Immature natural killer cell (primary cell): ENCODE measurements around the gene ABCC8. TPM values are rescaled to one million over a fixed set of nuclear protein-coding genes. Genes with fewer than 3 reads are reported as not detected.
A peak's percentile ranks its signal among the peaks of the same experiment; 100 is the strongest.

Source experiments
- DNase-seq, 3 donors: peaks; one replicate each; pipeline ENCODE4 v3.0.0; 2022; ENCODE audit warnings: mixed read lengths in 1 of 3
- H3K27ac Mint-ChIP-seq, 6 donors: one replicate each; pipeline ENCODE4 v1.8.0; 2020; ENCODE audit warnings: mixed read lengths in 6 of 6, mild to moderate bottlenecking in 5 of 6, inconsistent platforms in 4 of 6, moderate library complexity in 3 of 6
- H3K27me3 Mint-ChIP-seq, 3 donors: one replicate each; pipeline ENCODE4 v1.8.0; 2020 to 2021; ENCODE audit warnings: low read depth in 3 of 3, mild to moderate bottlenecking in 3 of 3, mixed read lengths in 3 of 3, moderate library complexity in 3 of 3, inconsistent platforms in 1 of 3
- H3K36me3 Mint-ChIP-seq, 3 donors: one replicate each; pipeline ENCODE4 v1.8.0; 2020; ENCODE audit warnings: mixed read lengths in 3 of 3, inconsistent platforms in 2 of 3, mild to moderate bottlenecking in 2 of 3
- H3K4me1 Mint-ChIP-seq, 2 donors: one replicate each; pipeline ENCODE4 v1.8.0; 2020; ENCODE audit warnings: inconsistent platforms in 2 of 2, mild to moderate bottlenecking in 2 of 2, mixed read lengths in 2 of 2, moderate library complexity in 1 of 2
- H3K4me3 Mint-ChIP-seq, 5 donors: one replicate each; pipeline ENCODE4 v1.8.0; 2020; ENCODE audit warnings: mild to moderate bottlenecking in 5 of 5, mixed read lengths in 5 of 5, inconsistent platforms in 3 of 5, moderate library complexity in 3 of 5
- H3K9me3 Mint-ChIP-seq, 6 donors: one replicate each; pipeline ENCODE4 v1.8.0; 2020; ENCODE audit warnings: mild to moderate bottlenecking in 6 of 6, mixed read lengths in 6 of 6, inconsistent platforms in 4 of 6, moderate library complexity in 3 of 6
- polyA plus RNA-seq, 3 donors: library from polyadenylated mRNA; unstranded; fragments of 300-500 nt; fragmentation: Illumina TruSeq; gene quantifications; one replicate each; pipeline ENCODE4 v1.2.3, GENCODE V29; 2021

The ABCC8 gene
- polyA plus RNA-seq, 3 donors from 2014 or later: not detected

- Mint-ChIP-seq H3K9me3 (no peaks in the 10 kb centered on the region), H3K4me3 (no peak overlapping the region), H3K4me1 (no peaks in the 10 kb centered on the region), H3K27ac (no peak overlapping the region), H3K36me3 (no peaks in the 10 kb centered on the region), H3K27me3 (peaks cover 4 to 12% (median 5%) of the 10 kb centered on the region in 3 donors)
- DNase-seq: no peak
Observed at GRCh38 chr11:17512101-17512500, 35.5 kb upstream of the ABCC8 start.

- H3K4me3 Mint-ChIP-seq: no peak overlapping the region
- peaks cover 6 to 9% (median 6%) of the 10 kb centered on the region in 3 donors for H3K27me3 Mint-ChIP-seq
- no peak for DNase-seq
- H3K9me3 Mint-ChIP-seq: no peaks in the 10 kb centered on the region
- H3K4me1 Mint-ChIP-seq: no peaks in the 10 kb centered on the region
- no peak overlapping the region for H3K27ac Mint-ChIP-seq
- no peaks in the 10 kb centered on the region for H3K36me3 Mint-ChIP-seq
Observed at GRCh38 chr11:17511571-17511970, 34.9 kb upstream of the ABCC8 start.

GRCh38 chr11:17510507-17511206, 34.0 kb upstream of the ABCC8 start:
- no peak for DNase-seq
- Mint-ChIP-seq H3K4me3 (no peak overlapping the region), H3K27me3 (peaks cover 6 to 9% (median 7%) of the 10 kb centered on the region in 3 donors), H3K27ac (no peak overlapping the region), H3K9me3 (no peaks in the 10 kb centered on the region), H3K36me3 (no peaks in the 10 kb centered on the region), H3K4me1 (no peaks in the 10 kb centered on the region)

GRCh38 chr11:17508791-17509190, 32.1 kb upstream of the ABCC8 start:
- no peaks in the 10 kb centered on the region for H3K36me3 Mint-ChIP-seq
- H3K4me3 Mint-ChIP-seq: no peak overlapping the region
- H3K4me1 Mint-ChIP-seq: no peaks in the 10 kb centered on the region
- H3K27me3 Mint-ChIP-seq: peaks cover 6 to 9% (median 7%) of the 10 kb centered on the region in 3 donors
- H3K9me3 Mint-ChIP-seq: no peaks in the 10 kb centered on the region
- H3K27ac Mint-ChIP-seq: no peak overlapping the region
- DNase-seq: no peak

- Mint-ChIP-seq H3K36me3 (no peaks in the 10 kb centered on the region), H3K27me3 (peaks cover 6 to 9% (median 7%) of the 10 kb centered on the region in 3 donors), H3K4me1 (no peaks in the 10 kb centered on the region), H3K4me3 (no peak overlapping the region), H3K27ac (no peak overlapping the region), H3K9me3 (no peaks in the 10 kb centered on the region)
- no peak for DNase-seq
Observed at GRCh38 chr11:17508306-17508705, 31.7 kb upstream of the ABCC8 start.

- peak overlapping the region in 1 of 6 donors; percentile 61 for H3K27ac Mint-ChIP-seq
- no peaks in the 10 kb centered on the region for H3K9me3 Mint-ChIP-seq
- H3K36me3 Mint-ChIP-seq: no peaks in the 10 kb centered on the region
- H3K4me3 Mint-ChIP-seq: no peak overlapping the region
- H3K27me3 Mint-ChIP-seq: peaks cover 6 to 7% (median 6%) of the 10 kb centered on the region in 3 donors
- DNase-seq: no peak
- H3K4me1 Mint-ChIP-seq: no peaks in the 10 kb centered on the region
Observed at GRCh38 chr11:17507773-17508172, 31.1 kb upstream of the ABCC8 start.

- Mint-ChIP-seq H3K36me3 (no peaks in the 10 kb centered on the region), H3K9me3 (no peaks in the 10 kb centered on the region), H3K4me1 (no peaks in the 10 kb centered on the region), H3K27ac (no peak overlapping the region), H3K4me3 (no peak overlapping the region), H3K27me3 (peaks cover 5 to 7% (median 6%) of the 10 kb centered on the region in 3 donors)
- DNase-seq: no peak
Observed at GRCh38 chr11:17506942-17507341, 30.3 kb upstream of the ABCC8 start.

- DNase-seq: no peak
- Mint-ChIP-seq H3K4me3 (no peak overlapping the region), H3K9me3 (no peaks in the 10 kb centered on the region), H3K36me3 (no peaks in the 10 kb centered on the region), H3K27ac (no peak overlapping the region), H3K4me1 (no peaks in the 10 kb centered on the region), H3K27me3 (peaks cover 3 to 7% (median 5%) of the 10 kb centered on the region in 3 donors)
Observed at GRCh38 chr11:17506314-17506713, 29.7 kb upstream of the ABCC8 start.

GRCh38 chr11:17505146-17505545, 28.5 kb upstream of the ABCC8 start:
- H3K36me3 Mint-ChIP-seq: no peaks in the 10 kb centered on the region

GRCh38 chr11:17504330-17505107, 27.9 kb upstream of the ABCC8 start:
- Mint-ChIP-seq H3K36me3 (no peaks in the 10 kb centered on the region), H3K4me1 (no peaks in the 10 kb centered on the region), H3K27me3 (peaks cover 0 to 8% (median 3%) of the 10 kb centered on the region in 3 donors), H3K27ac (no peak overlapping the region), H3K4me3 (no peak overlapping the region), H3K9me3 (no peaks in the 10 kb centered on the region)
- DNase-seq: peak; percentile 44 to 61 (median 48)

More at GRCh38 chr11:17505146-17505545, 28.5 kb upstream of the ABCC8 start:
- Mint-ChIP-seq H3K4me1 (no peaks in the 10 kb centered on the region), H3K27ac (no peak overlapping the region), H3K9me3 (no peaks in the 10 kb centered on the region), H3K4me3 (no peak overlapping the region), H3K27me3 (peaks cover 0 to 7% (median 4%) of the 10 kb centered on the region in 3 donors)
- no peak for DNase-seq

GRCh38 chr11:17502630-17503029, 26.0 kb upstream of the ABCC8 start:
- Mint-ChIP-seq H3K4me1 (no peaks in the 10 kb centered on the region), H3K27me3 (peaks cover 0 to 4% (median 3%) of the 10 kb centered on the region in 3 donors), H3K4me3 (no peak overlapping the region), H3K36me3 (no peaks in the 10 kb centered on the region), H3K9me3 (no peaks in the 10 kb centered on the region), H3K27ac (no peak overlapping the region)
- DNase-seq: no peak

GRCh38 chr11:17500673-17501072, 24.0 kb upstream of the ABCC8 start:
- H3K36me3 Mint-ChIP-seq: no peaks in the 10 kb centered on the region
- no peak overlapping the region for H3K4me3 Mint-ChIP-seq
- DNase-seq: no peak
- H3K9me3 Mint-ChIP-seq: no peaks in the 10 kb centered on the region
- no peak overlapping the region for H3K27ac Mint-ChIP-seq
- peaks cover 0 to 5% (median 2%) of the 10 kb centered on the region in 3 donors for H3K27me3 Mint-ChIP-seq
- no peaks in the 10 kb centered on the region for H3K4me1 Mint-ChIP-seq

GRCh38 chr11:17498475-17498874, 21.8 kb upstream of the ABCC8 start:
- Mint-ChIP-seq H3K4me3 (no peak overlapping the region), H3K9me3 (no peaks in the 10 kb centered on the region), H3K27ac (no peak overlapping the region), H3K36me3 (no peaks in the 10 kb centered on the region), H3K4me1 (no peaks in the 10 kb centered on the region), H3K27me3 (peaks cover 0 to 7% (median 5%) of the 10 kb centered on the region in 3 donors)
- DNase-seq: no peak

GRCh38 chr11:17498058-17498457, 21.4 kb upstream of the ABCC8 start:
- DNase-seq: no peak
- Mint-ChIP-seq H3K9me3 (no peaks in the 10 kb centered on the region), H3K27me3 (peaks cover 0 to 7% (median 5%) of the 10 kb centered on the region in 3 donors), H3K4me3 (no peak overlapping the region), H3K36me3 (no peaks in the 10 kb centered on the region), H3K27ac (no peak overlapping the region), H3K4me1 (no peaks in the 10 kb centered on the region)
